IPS-18c (cell line): ENCODE results near the gene CNOT9.
"Not testable (repeated sequence)": the region's sequence is repeated elsewhere in the genome, so short reads cannot be mapped to it uniquely, and the experiment has no call there.

ENCODE experiments used
- H3K4me3 ChIP-seq: 2 replicates; pipeline ENCODE4 v1.7.0; 2013; ENCODE audit warnings: low read depth, mild to moderate bottlenecking, low read length, moderate library complexity; ENCODE audit not compliant: insufficient read depth
- H3K9me3 ChIP-seq: one replicate; pipeline ENCODE4 v1.6.1; 2013; ENCODE audit warnings: mild to moderate bottlenecking, low read length, moderate library complexity; ENCODE audit not compliant: control insufficient read depth, insufficient read depth

The CNOT9 gene

GRCh38 chr2:218568190-218569037 lies at the start of gene CNOT9, which contains the start of gene USP37:
Gene CNOT9, plus strand, starts transcription at chr2:218568839. Its CDS starts 116 bp downstream, at chr2:218568955.
Gene USP37, minus strand, starts transcription at chr2:218568351. Its CDS starts 9,698 bp downstream, at chr2:218558653.
- Histone ChIP-seq H3K9me3 (no peaks in the 10 kb centered on the region), H3K4me3 (peak within 1 kb of the TSS; percentile 95)

- no peaks in the 10 kb centered on the region for H3K9me3 ChIP-seq
- no peak overlapping the region for H3K4me3 ChIP-seq
Measured at GRCh38 chr2:218518876-218519275, 49.8 kb upstream of the CNOT9 start.

- Histone ChIP-seq H3K9me3 (no peaks in the 10 kb centered on the region), H3K4me3 (no peak overlapping the region)
Measured at GRCh38 chr2:218523651-218524050, 45.0 kb upstream of the CNOT9 start.

GRCh38 chr2:218528409-218528808 lies 40.2 kb upstream of the CNOT9 start:
- H3K4me3 ChIP-seq, H3K9me3 ChIP-seq: not testable (repeated sequence)

- no peak overlapping the region for H3K4me3 ChIP-seq
- H3K9me3 ChIP-seq = no peaks in the 10 kb centered on the region
Measured at GRCh38 chr2:218529990-218530389, 38.6 kb upstream of the CNOT9 start.

GRCh38 chr2:218536804-218537494 lies 31.7 kb upstream of the CNOT9 start:
- Histone ChIP-seq H3K4me3 (no peak overlapping the region), H3K9me3 (no peaks in the 10 kb centered on the region)

GRCh38 chr2:218540015-218540414 lies 28.6 kb upstream of the CNOT9 start:
- H3K9me3 ChIP-seq = no peaks in the 10 kb centered on the region

GRCh38 chr2:218546012-218546411 lies 22.6 kb upstream of the CNOT9 start:
- H3K4me3 ChIP-seq = no peak overlapping the region
- H3K9me3 ChIP-seq = no peaks in the 10 kb centered on the region

More at GRCh38 chr2:218540015-218540414, 28.6 kb upstream of the CNOT9 start:
- no peak overlapping the region for H3K4me3 ChIP-seq

GRCh38 chr2:218547511-218547910 lies 21.1 kb upstream of the CNOT9 start:
- Histone ChIP-seq H3K9me3 (no peaks in the 10 kb centered on the region), H3K4me3 (no peak overlapping the region)

GRCh38 chr2:218547978-218548377 lies 20.7 kb upstream of the CNOT9 start:
- Histone ChIP-seq H3K4me3 (no peak overlapping the region), H3K9me3 (no peaks in the 10 kb centered on the region)

- H3K9me3 ChIP-seq, H3K4me3 ChIP-seq: not testable (repeated sequence)
Measured at GRCh38 chr2:218554225-218554624, 14.4 kb upstream of the CNOT9 start.

- H3K4me3 ChIP-seq = no peak overlapping the region; the same call in 1 of the 2 replicates
- no peaks in the 10 kb centered on the region for H3K9me3 ChIP-seq
Measured at GRCh38 chr2:218555527-218555926, 13.1 kb upstream of the CNOT9 start.

GRCh38 chr2:218557941-218558340 lies 10.7 kb upstream of the CNOT9 start:
- no peak overlapping the region for H3K4me3 ChIP-seq
- no peaks in the 10 kb centered on the region for H3K9me3 ChIP-seq

GRCh38 chr2:218558986-218559385 lies 9.7 kb upstream of the CNOT9 start:
- Histone ChIP-seq H3K9me3 (no peaks in the 10 kb centered on the region), H3K4me3 (no peak overlapping the region)

- H3K9me3 ChIP-seq = no peaks in the 10 kb centered on the region
- H3K4me3 ChIP-seq = no peak overlapping the region
Measured at GRCh38 chr2:218564056-218564455, 4.6 kb upstream of the CNOT9 start.

GRCh38 chr2:218566296-218566695 lies 2.3 kb upstream of the CNOT9 start:
- Histone ChIP-seq H3K4me3 (no peak overlapping the region), H3K9me3 (no peaks in the 10 kb centered on the region)

- Histone ChIP-seq H3K9me3 (no peaks in the 10 kb centered on the region), H3K4me3 (peak overlapping the region; percentile 95)
Measured at GRCh38 chr2:218567797-218568189, 846 bp upstream of the CNOT9 start.

- Histone ChIP-seq H3K9me3 (no peaks in the 10 kb centered on the region), H3K4me3 (peak overlapping the region; percentile 95)
Measured at GRCh38 chr2:218569038-218569431, 396 bp downstream of the CNOT9 start.
